Muscle of leg (tissue), 11 donors: Measurements from ENCODE around the gene USP44. TPM values are rescaled to one million over a fixed set of nuclear protein-coding genes. Genes with fewer than 3 reads are reported as not detected.
A peak's percentile ranks its signal among the peaks of the same experiment; 100 is the strongest.

ENCODE experiments used
- DNase-seq: peaks from one replicate; pipeline ENCODE4 v3.0.0; 2013
- H3K27ac ChIP-seq: one replicate; pipeline ENCODE4 v1.5.1; 2013; ENCODE audit warnings: mild to moderate bottlenecking, low read length, control low read depth
- H3K27me3 ChIP-seq: one replicate; pipeline ENCODE4 v1.6.1; 2013; ENCODE audit warnings: low read length; ENCODE audit not compliant: control insufficient read depth, insufficient read depth
- H3K36me3 ChIP-seq: one replicate; pipeline ENCODE4 v1.6.1; 2013; ENCODE audit warnings: low read length; ENCODE audit not compliant: control insufficient read depth, insufficient read depth
- H3K4me1 ChIP-seq: one replicate; pipeline ENCODE4 v1.6.1; 2013; ENCODE audit warnings: low read length; ENCODE audit not compliant: control insufficient read depth, insufficient read depth
- H3K4me3 ChIP-seq: one replicate; pipeline ENCODE4 v1.5.1; 2013; ENCODE audit warnings: low read length, control low read depth
- H3K9me3 ChIP-seq: replicated peaks from 2 replicates; pipeline ENCODE4 v1.6.1; 2013; ENCODE audit warnings: low read depth, low read length; ENCODE audit not compliant: control insufficient read depth
- WGBS: methylation state at CpG from one replicate; pipeline ENCODE4 v1.1.5; 2013; ENCODE audit warnings: missing lambda C conversion rate; ENCODE audit not compliant: insufficient coverage; 5-methylcytosine and 5-hydroxymethylcytosine counted together
- polyA plus RNA-seq, 8 donors: library from polyadenylated mRNA; unstranded; fragments of 120-200 nt; gene quantifications; one replicate each; pipeline versions ENCODE4 v1.2.1 to v1.2.3, GENCODE V29; 2013; ENCODE audit warnings: inconsistent platforms in 1 of 8, low replicate concordance in 1 of 8; ENCODE audit not compliant: insufficient read length in 8 of 8, insufficient read depth in 1 of 8
- total RNA-seq: library from RNA; stranded (reverse); fragments of 120-200 nt; gene quantifications from one replicate; pipeline ENCODE4 v1.2.4, GENCODE V29; 2013

USP44 gene
- total and polyA plus RNA-seq, 9 donors = 0.60 to 3.4 (median 1.2) TPM

GRCh38 chr12:95473231-95473883 is 77.9 kb downstream of the USP44 start:
- WGBS = 0% methylated on average over 11 of the region's 23 CpGs

DNA sequence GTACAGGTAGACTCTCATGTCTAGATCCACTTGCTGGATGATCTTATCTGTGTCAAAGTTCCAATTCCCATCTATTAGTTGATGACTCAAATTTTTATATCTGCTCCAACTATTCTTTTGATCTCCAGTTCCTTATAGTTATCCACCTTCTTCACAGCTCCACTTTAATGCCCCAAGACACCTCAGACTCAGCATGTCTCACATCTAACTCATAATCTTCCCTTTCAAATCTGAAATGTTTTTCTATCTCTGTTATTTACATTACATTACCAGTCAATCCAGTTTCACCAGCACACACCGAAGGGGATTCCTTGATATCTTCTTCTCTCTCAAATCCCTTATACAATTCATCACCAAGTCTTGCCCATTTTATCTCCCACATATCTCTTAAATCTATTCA is 81.0 kb downstream of the USP44 start:
- Histone ChIP-seq H3K27ac (no peak overlapping the region), H3K4me3 (no peak overlapping the region), H3K36me3 (no peaks in the 10 kb centered on the region), H3K27me3 (no peaks in the 10 kb centered on the region), H3K9me3 (no peaks in the 10 kb centered on the region), H3K4me1 (no peaks in the 10 kb centered on the region)
- no peak for DNase-seq
- WGBS = 90% methylated on average over 1 of the region's 1 CpG

More at GRCh38 chr12:95473231-95473883, 77.9 kb downstream of the USP44 start:
- H3K4me1 ChIP-seq = peaks cover 3% of the 10 kb centered on the region
- no peaks in the 10 kb centered on the region for H3K9me3 ChIP-seq
- peak; percentile 79 for DNase-seq
- H3K36me3 ChIP-seq = peaks cover 17% of the 10 kb centered on the region
- peak overlapping the region; percentile 94 for H3K27ac ChIP-seq
- no peaks in the 10 kb centered on the region for H3K27me3 ChIP-seq
- peak overlapping the region; percentile 75 for H3K4me3 ChIP-seq

Other genes starting within 250 kb of the USP44 start
- 81.0 TPM for gene METAP2, start 77.3 kb downstream of the USP44 start, total RNA-seq
- gene METAP2, start 77.3 kb downstream of the USP44 start, polyA plus RNA-seq = 100 to 1,000 TPM in 7 of 8 donors, 10 to 100 TPM in 1; 96.6 to 144 (median 114) TPM
- gene NTN4, start 239.3 kb upstream of the USP44 start, total RNA-seq = 25.0 TPM
- 10 to 100 TPM; 34.2 to 46.9 (median 43.5) TPM for gene NTN4, start 239.3 kb upstream of the USP44 start, polyA plus RNA-seq